ENCODE measurements around the gene SSPN. TPM values are rescaled to one million over a fixed set of nuclear protein-coding genes. Genes with fewer than 3 reads are reported as not detected.

The SSPN gene
- total and polyA plus RNA-seq, 2 experiments from 2014 or later: 1.1 to 2.3 TPM

DNA sequence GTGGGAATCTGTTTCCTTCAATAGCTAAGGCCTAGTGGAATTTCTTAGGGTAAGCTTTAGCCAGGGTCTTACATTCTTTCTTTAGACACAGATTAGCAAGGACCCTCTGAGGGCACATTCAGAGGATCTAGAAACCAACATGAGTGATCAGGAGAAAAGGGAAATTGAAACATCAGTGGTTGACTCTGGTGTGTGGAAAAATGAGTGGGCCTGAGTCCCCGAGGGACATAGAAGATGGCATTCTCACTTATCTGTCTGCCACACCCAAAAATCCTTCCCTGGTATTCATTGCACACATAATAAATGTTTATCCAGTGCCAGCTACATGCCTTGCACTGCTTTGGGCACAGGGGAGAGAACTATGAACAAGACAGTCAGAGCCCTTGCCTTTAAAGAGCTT lies 82.9 kb downstream of the SSPN start:
- Histone ChIP-seq H3K4me1 (ENCODE audit: insufficient read depth) (no peaks in the 10 kb centered on the region), H3K79me2 (replicated peaks; ENCODE audit: insufficient read depth) (no peaks in the 10 kb centered on the region), H4K20me1 (replicated peaks; ENCODE audit: insufficient read depth) (no peaks in the 10 kb centered on the region), H3F3A (replicated peaks; ENCODE audit: low read depth) (no peaks in the 10 kb centered on the region), H3K27me3 (ENCODE audit: insufficient read depth) (no peaks in the 10 kb centered on the region), H3K9me2 (ENCODE audit: insufficient read depth) (peaks cover 4% of the 10 kb centered on the region; the same call in 1 of the 2 replicates), H3K4me2 (no peak overlapping the region), H3K27ac (ENCODE audit: low read depth) (no peak overlapping the region), H3K4me3 (no peak overlapping the region), H2AFZ (no peak overlapping the region), H3K36me3 (ENCODE audit: insufficient read depth) (no peaks in the 10 kb centered on the region)
- H3K27ac Mint-ChIP-seq: no peak overlapping the region
- peaks cover 4% of the 10 kb centered on the region for H3K27me3 Mint-ChIP-seq (ENCODE audit: insufficient read depth, low read depth, poor library complexity)
- H3K4me1 Mint-ChIP-seq: peaks cover 17% of the 10 kb centered on the region
- no peaks in the 10 kb centered on the region for H3K36me3 Mint-ChIP-seq (ENCODE audit: low read depth)
- no peak for TF ChIP-seq POLR2AphosphoS5 (IDR thresholded peaks at IDR 0.05; ENCODE audit: low read depth)
- TF ChIP-seq, protein P1, sequence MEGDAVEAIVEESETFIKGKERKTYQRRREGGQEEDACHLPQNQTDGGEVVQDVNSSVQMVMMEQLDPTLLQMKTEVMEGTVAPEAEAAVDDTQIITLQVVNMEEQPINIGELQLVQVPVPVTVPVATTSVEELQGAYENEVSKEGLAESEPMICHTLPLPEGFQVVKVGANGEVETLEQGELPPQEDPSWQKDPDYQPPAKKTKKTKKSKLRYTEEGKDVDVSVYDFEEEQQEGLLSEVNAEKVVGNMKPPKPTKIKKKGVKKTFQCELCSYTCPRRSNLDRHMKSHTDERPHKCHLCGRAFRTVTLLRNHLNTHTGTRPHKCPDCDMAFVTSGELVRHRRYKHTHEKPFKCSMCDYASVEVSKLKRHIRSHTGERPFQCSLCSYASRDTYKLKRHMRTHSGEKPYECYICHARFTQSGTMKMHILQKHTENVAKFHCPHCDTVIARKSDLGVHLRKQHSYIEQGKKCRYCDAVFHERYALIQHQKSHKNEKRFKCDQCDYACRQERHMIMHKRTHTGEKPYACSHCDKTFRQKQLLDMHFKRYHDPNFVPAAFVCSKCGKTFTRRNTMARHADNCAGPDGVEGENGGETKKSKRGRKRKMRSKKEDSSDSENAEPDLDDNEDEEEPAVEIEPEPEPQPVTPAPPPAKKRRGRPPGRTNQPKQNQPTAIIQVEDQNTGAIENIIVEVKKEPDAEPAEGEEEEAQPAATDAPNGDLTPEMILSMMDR (conservative IDR thresholded peaks at IDR 0.05; ENCODE audit: low read depth in 2 of 2): no peak
- DNase-seq (ENCODE audit: low spot score): no peak
- H3K4me3 Mint-ChIP-seq: no peak overlapping the region
- ATAC-seq: no peak
- H3K9me3 Mint-ChIP-seq: no peaks in the 10 kb centered on the region

DNA sequence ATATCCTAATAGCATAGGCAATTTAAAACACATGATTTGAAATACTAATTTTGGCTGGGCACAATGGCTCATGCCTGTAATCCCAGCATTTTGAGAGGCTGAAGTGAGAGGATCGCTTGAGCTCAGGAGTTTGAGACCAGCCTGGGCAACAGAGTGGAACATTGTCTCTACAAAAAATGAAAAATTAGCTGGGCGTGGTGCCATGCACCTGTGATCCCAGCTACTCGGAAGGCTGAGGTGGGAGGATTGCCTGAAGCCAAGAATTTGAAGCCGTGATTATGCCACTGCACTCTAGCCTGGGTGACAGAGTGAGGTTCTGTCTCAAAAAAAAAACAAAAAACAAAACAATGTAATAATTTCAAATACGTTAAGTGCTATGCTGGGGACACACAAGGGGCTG lies 83.3 kb downstream of the SSPN start:
- Mint-ChIP-seq H3K36me3 (ENCODE audit: low read depth) (no peaks in the 10 kb centered on the region), H3K27ac (no peak overlapping the region), H3K27me3 (ENCODE audit: insufficient read depth, low read depth, poor library complexity) (peaks cover 4% of the 10 kb centered on the region), H3K4me1 (peaks cover 17% of the 10 kb centered on the region), H3K4me3 (no peak overlapping the region), H3K9me3 (no peaks in the 10 kb centered on the region)
- no peaks in the 10 kb centered on the region for H3K27me3 ChIP-seq (ENCODE audit: insufficient read depth)
- H3K4me2 ChIP-seq: no peak overlapping the region
- H3F3A ChIP-seq (replicated peaks; ENCODE audit: low read depth): no peaks in the 10 kb centered on the region
- no peak for ATAC-seq
- H3K9me2 ChIP-seq (ENCODE audit: insufficient read depth): peaks cover 4% of the 10 kb centered on the region; the same call in 1 of the 2 replicates
- no peaks in the 10 kb centered on the region for H4K20me1 ChIP-seq (replicated peaks; ENCODE audit: insufficient read depth)
- H3K27ac ChIP-seq (ENCODE audit: low read depth): no peak overlapping the region
- H3K4me1 ChIP-seq (ENCODE audit: insufficient read depth): no peaks in the 10 kb centered on the region
- DNase-seq (ENCODE audit: low spot score): no peak
- no peaks in the 10 kb centered on the region for H3K79me2 ChIP-seq (replicated peaks; ENCODE audit: insufficient read depth)
- no peak overlapping the region for H3K4me3 ChIP-seq
- H2AFZ ChIP-seq: 0 out of 2 replicates have a peak overlapping the region, but pooled peaks have one; percentile 7
- no peaks in the 10 kb centered on the region for H3K36me3 ChIP-seq (ENCODE audit: insufficient read depth)
- no peak for TF ChIP-seq POLR2AphosphoS5 (IDR thresholded peaks at IDR 0.05; ENCODE audit: low read depth)
- no peak for TF ChIP-seq NANOG (IDR thresholded peaks at IDR 0.05; ENCODE audit: borderline replicate concordance)
- TF ChIP-seq, protein P2, sequence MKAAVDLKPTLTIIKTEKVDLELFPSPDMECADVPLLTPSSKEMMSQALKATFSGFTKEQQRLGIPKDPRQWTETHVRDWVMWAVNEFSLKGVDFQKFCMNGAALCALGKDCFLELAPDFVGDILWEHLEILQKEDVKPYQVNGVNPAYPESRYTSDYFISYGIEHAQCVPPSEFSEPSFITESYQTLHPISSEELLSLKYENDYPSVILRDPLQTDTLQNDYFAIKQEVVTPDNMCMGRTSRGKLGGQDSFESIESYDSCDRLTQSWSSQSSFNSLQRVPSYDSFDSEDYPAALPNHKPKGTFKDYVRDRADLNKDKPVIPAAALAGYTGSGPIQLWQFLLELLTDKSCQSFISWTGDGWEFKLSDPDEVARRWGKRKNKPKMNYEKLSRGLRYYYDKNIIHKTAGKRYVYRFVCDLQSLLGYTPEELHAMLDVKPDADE (IDR thresholded peaks at IDR 0.05): no peak
- TF ChIP-seq JUNB (IDR thresholded peaks at IDR 0.05; ENCODE audit: unreplicated experiment): no peak
- TF ChIP-seq EZH2phosphoT487 (IDR thresholded peaks at IDR 0.05; ENCODE audit: unreplicated experiment): no peak
- TF ChIP-seq STAT1 (IDR thresholded peaks at IDR 0.05; ENCODE audit: unreplicated experiment): no peak
- TF ChIP-seq ZNF331 (CRISPR knock-in tag; IDR thresholded peaks at IDR 0.05; ENCODE audit: low read depth): no peak
- TF ChIP-seq, protein P3, sequence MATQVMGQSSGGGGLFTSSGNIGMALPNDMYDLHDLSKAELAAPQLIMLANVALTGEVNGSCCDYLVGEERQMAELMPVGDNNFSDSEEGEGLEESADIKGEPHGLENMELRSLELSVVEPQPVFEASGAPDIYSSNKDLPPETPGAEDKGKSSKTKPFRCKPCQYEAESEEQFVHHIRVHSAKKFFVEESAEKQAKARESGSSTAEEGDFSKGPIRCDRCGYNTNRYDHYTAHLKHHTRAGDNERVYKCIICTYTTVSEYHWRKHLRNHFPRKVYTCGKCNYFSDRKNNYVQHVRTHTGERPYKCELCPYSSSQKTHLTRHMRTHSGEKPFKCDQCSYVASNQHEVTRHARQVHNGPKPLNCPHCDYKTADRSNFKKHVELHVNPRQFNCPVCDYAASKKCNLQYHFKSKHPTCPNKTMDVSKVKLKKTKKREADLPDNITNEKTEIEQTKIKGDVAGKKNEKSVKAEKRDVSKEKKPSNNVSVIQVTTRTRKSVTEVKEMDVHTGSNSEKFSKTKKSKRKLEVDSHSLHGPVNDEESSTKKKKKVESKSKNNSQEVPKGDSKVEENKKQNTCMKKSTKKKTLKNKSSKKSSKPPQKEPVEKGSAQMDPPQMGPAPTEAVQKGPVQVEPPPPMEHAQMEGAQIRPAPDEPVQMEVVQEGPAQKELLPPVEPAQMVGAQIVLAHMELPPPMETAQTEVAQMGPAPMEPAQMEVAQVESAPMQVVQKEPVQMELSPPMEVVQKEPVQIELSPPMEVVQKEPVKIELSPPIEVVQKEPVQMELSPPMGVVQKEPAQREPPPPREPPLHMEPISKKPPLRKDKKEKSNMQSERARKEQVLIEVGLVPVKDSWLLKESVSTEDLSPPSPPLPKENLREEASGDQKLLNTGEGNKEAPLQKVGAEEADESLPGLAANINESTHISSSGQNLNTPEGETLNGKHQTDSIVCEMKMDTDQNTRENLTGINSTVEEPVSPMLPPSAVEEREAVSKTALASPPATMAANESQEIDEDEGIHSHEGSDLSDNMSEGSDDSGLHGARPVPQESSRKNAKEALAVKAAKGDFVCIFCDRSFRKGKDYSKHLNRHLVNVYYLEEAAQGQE (IDR thresholded peaks at IDR 0.05; ENCODE audit: unreplicated experiment): no peak
- TF ChIP-seq EZH2 (IDR thresholded peaks at IDR 0.05; ENCODE audit: low read depth, unreplicated experiment): no peak
- TF ChIP-seq, protein P1 (conservative IDR thresholded peaks at IDR 0.05; ENCODE audit: low read depth in 2 of 2): no peak
- no peak for TF ChIP-seq CREB1 (CRISPR knock-in tag; IDR thresholded peaks at IDR 0.05; ENCODE audit: low read depth)
